ENCODE data around the gene LENG9. TPM values are rescaled to one million over a fixed set of nuclear protein-coding genes. Genes with fewer than 3 reads are reported as not detected.

Gene LENG9
- total RNA-seq, 2 experiments from 2014 or later, result 6.2 to 7.0 TPM

- H3K36me3 Mint-ChIP-seq, result peaks cover 6% of the 10 kb centered on the region
- peaks cover 17% of the 10 kb centered on the region for H3K4me1 Mint-ChIP-seq
- peaks cover 4% of the 10 kb centered on the region for H3K27me3 Mint-ChIP-seq
- H3K9me3 Mint-ChIP-seq, result no peaks in the 10 kb centered on the region
- peak overlapping the region; percentile 25 for H3K4me3 Mint-ChIP-seq
- POLR2A ChIA-PET, result interaction anchor here (1.0 to 2.1 kb wide), 2 partner anchors 14 to 19 kb away, joined by 3 to 15 read pairs; partner anchors contain the start of gene LENG8
- ATAC-seq (ENCODE audit: low read depth) (peak; percentile 40), DNase-seq (no peak)
- peak overlapping the region; percentile 86 for H3K27ac Mint-ChIP-seq
Observed at GRCh38 chr19:54434873-54435214, 28.7 kb downstream of the LENG9 start.

- peaks cover 18% of the 10 kb centered on the region for H3K4me1 Mint-ChIP-seq
- H3K9me3 Mint-ChIP-seq, result no peaks in the 10 kb centered on the region
- H3K27ac Mint-ChIP-seq, result peak overlapping the region; percentile 86
- no peak for ATAC-seq (ENCODE audit: low read depth)
- no peak overlapping the region for H3K4me3 Mint-ChIP-seq
- POLR2A ChIA-PET, result interaction anchor here (0.9 to 2.1 kb wide), 3 partner anchors 13 to 18 kb away, joined by 3 to 15 read pairs (median 4); partner anchors contain the start of gene LENG8
- H3K36me3 Mint-ChIP-seq, result peaks cover 6% of the 10 kb centered on the region
- peaks cover 7% of the 10 kb centered on the region for H3K27me3 Mint-ChIP-seq
- DNase-seq, result no peak
Observed at GRCh38 chr19:54434112-54434872, 29.3 kb downstream of the LENG9 start.

- H3K36me3 Mint-ChIP-seq, result peaks cover 6% of the 10 kb centered on the region
- peaks cover 15% of the 10 kb centered on the region for H3K4me1 Mint-ChIP-seq
- H3K4me3 Mint-ChIP-seq, result no peak overlapping the region
- ATAC-seq (ENCODE audit: low read depth) (no peak), DNase-seq (no peak)
- peaks cover 8% of the 10 kb centered on the region for H3K27me3 Mint-ChIP-seq
- peak overlapping the region; percentile 45 for H3K27ac Mint-ChIP-seq
- POLR2A ChIA-PET, result interaction anchor here (0.7 to 2.1 kb wide), 3 partner anchors 12 to 872 kb away, joined by 4 to 15 read pairs (median 4); partner anchors contain the start of gene LENG8
- no peaks in the 10 kb centered on the region for H3K9me3 Mint-ChIP-seq
Observed at GRCh38 chr19:54433697-54434096, 29.9 kb downstream of the LENG9 start.

GRCh38 chr19:54432144-54432738, 31.3 kb downstream of the LENG9 start:
- peaks cover 8% of the 10 kb centered on the region for H3K27me3 Mint-ChIP-seq

GRCh38 chr19:54431255-54431838, 32.2 kb downstream of the LENG9 start:
- H3K4me3 Mint-ChIP-seq, result peak overlapping the region; percentile 3
- peaks cover 15% of the 10 kb centered on the region for H3K4me1 Mint-ChIP-seq
- H3K27ac Mint-ChIP-seq, result no peak overlapping the region
- peaks cover 3% of the 10 kb centered on the region for H3K36me3 Mint-ChIP-seq
- H3K9me3 Mint-ChIP-seq, result no peaks in the 10 kb centered on the region
- ATAC-seq (ENCODE audit: low read depth) (no peak), DNase-seq (no peak)
- H3K27me3 Mint-ChIP-seq, result peaks cover 12% of the 10 kb centered on the region
- POLR2A ChIA-PET, result interaction anchor here (2.4 kb wide), 1 partner anchor 17 kb away, joined by 9 read pairs; the partner anchor contains the start of gene LENG8

More at GRCh38 chr19:54432144-54432738, 31.3 kb downstream of the LENG9 start:
- H3K27ac Mint-ChIP-seq, result no peak overlapping the region
- peaks cover 3% of the 10 kb centered on the region for H3K36me3 Mint-ChIP-seq
- DNase-seq (no peak), ATAC-seq (ENCODE audit: low read depth) (no peak)
- no peaks in the 10 kb centered on the region for H3K9me3 Mint-ChIP-seq
- H3K4me1 Mint-ChIP-seq, result peaks cover 15% of the 10 kb centered on the region
- POLR2A ChIA-PET, result no interaction called here
- no peak overlapping the region for H3K4me3 Mint-ChIP-seq

GRCh38 chr19:54430306-54431254, 33.0 kb downstream of the LENG9 start:
- Mint-ChIP-seq H3K36me3 (peaks cover 3% of the 10 kb centered on the region), H3K27me3 (peaks cover 17% of the 10 kb centered on the region), H3K9me3 (no peaks in the 10 kb centered on the region), H3K4me1 (peaks cover 14% of the 10 kb centered on the region), H3K4me3 (peak overlapping the region; percentile 32), H3K27ac (no peak overlapping the region)
- POLR2A ChIA-PET, result interaction anchor here (1.0 to 2.4 kb wide), 3 partner anchors 8 to 18 kb away, joined by 3 to 9 read pairs (median 3); partner anchors contain the start of gene LENG8
- DNase-seq (peak; percentile 64), ATAC-seq (ENCODE audit: low read depth) (peak; percentile 62)

GRCh38 chr19:54429545-54430227, 33.9 kb downstream of the LENG9 start:
- H3K9me3 Mint-ChIP-seq, result no peaks in the 10 kb centered on the region
- no peak for ATAC-seq (ENCODE audit: low read depth)
- peaks cover 17% of the 10 kb centered on the region for H3K27me3 Mint-ChIP-seq
- peaks cover 3% of the 10 kb centered on the region for H3K36me3 Mint-ChIP-seq
- POLR2A ChIA-PET, result interaction anchor here (1.0 to 2.4 kb wide), 3 partner anchors 9 to 19 kb away, joined by 3 to 9 read pairs (median 3); partner anchors contain the start of gene LENG8
- H3K4me1 Mint-ChIP-seq, result peaks cover 9% of the 10 kb centered on the region
- H3K4me3 Mint-ChIP-seq, result no peak overlapping the region
- DNase-seq, result no peak
- H3K27ac Mint-ChIP-seq, result no peak overlapping the region

- Mint-ChIP-seq H3K36me3 (peaks cover 3% of the 10 kb centered on the region), H3K9me3 (no peaks in the 10 kb centered on the region), H3K4me3 (no peak overlapping the region), H3K27ac (no peak overlapping the region), H3K4me1 (peaks cover 4% of the 10 kb centered on the region), H3K27me3 (peaks cover 17% of the 10 kb centered on the region)
- no peak for ATAC-seq (ENCODE audit: low read depth)
- DNase-seq, result no peak
- POLR2A ChIA-PET, result interaction anchor here (2.4 kb wide), 1 partner anchor 19 kb away, joined by 9 read pairs; the partner anchor contains the start of gene LENG8
Observed at GRCh38 chr19:54429176-54429495, 34.4 kb downstream of the LENG9 start.

GRCh38 chr19:54428323-54429175, 35.0 kb downstream of the LENG9 start:
- Mint-ChIP-seq H3K9me3 (no peaks in the 10 kb centered on the region), H3K27me3 (peaks cover 17% of the 10 kb centered on the region), H3K4me3 (no peak overlapping the region), H3K36me3 (no peaks in the 10 kb centered on the region), H3K4me1 (peaks cover 2% of the 10 kb centered on the region), H3K27ac (no peak overlapping the region)
- DNase-seq (no peak), ATAC-seq (ENCODE audit: low read depth) (no peak)
- POLR2A ChIA-PET, result interaction anchor here (2.4 kb wide), 1 partner anchor 20 kb away, joined by 9 read pairs; the partner anchor contains the start of gene LENG8

GRCh38 chr19:54427586-54427985, 36.0 kb downstream of the LENG9 start:
- Mint-ChIP-seq H3K27me3 (peaks cover 17% of the 10 kb centered on the region), H3K9me3 (no peaks in the 10 kb centered on the region), H3K27ac (no peak overlapping the region), H3K4me1 (peaks cover 2% of the 10 kb centered on the region), H3K36me3 (no peaks in the 10 kb centered on the region), H3K4me3 (no peak overlapping the region)
- POLR2A ChIA-PET, result no interaction called here
- ATAC-seq (ENCODE audit: low read depth) (no peak), DNase-seq (no peak)

- POLR2A ChIA-PET, result no interaction called here
- Mint-ChIP-seq H3K36me3 (no peaks in the 10 kb centered on the region), H3K4me3 (no peak overlapping the region), H3K27ac (no peak overlapping the region), H3K9me3 (no peaks in the 10 kb centered on the region), H3K4me1 (peaks cover 2% of the 10 kb centered on the region), H3K27me3 (peaks cover 14% of the 10 kb centered on the region)
- ATAC-seq (ENCODE audit: low read depth) (no peak), DNase-seq (no peak)
Observed at GRCh38 chr19:54426291-54426931, 37.2 kb downstream of the LENG9 start.
